Measurements from ENCODE around the gene PCGF1. TPM values are rescaled to one million over a fixed set of nuclear protein-coding genes. Genes with fewer than 3 reads are reported as not detected.

PCGF1 gene
- total and polyA plus RNA-seq, 9 of the 15 experiments (the other 6 are each of a cell fraction or from before 2014, with no cell fraction given): 20.3 to 45.7 (median 29.3) TPM

GRCh38 chr2:74481961-74482800 lies 25.3 kb downstream of the PCGF1 start (continued):
- TF ChIP-seq SMAD3 (CRISPR knock-in tag; conservative IDR thresholded peaks at IDR 0.05) (no peak), SIN3A (IDR thresholded peaks at IDR 0.05; ENCODE audit: borderline replicate concordance in 2 of 2, control insufficient read depth in 1 of 2, low read depth in 2 of 2, low read length in 2 of 2) (peak; percentile 8 to 74; a peak in 1 of 4 replicates), RBBP5 (IDR thresholded peaks at IDR 0.05; ENCODE audit: borderline replicate concordance, insufficient read depth, low read length, poor library complexity, severe bottlenecking) (peak; percentile 86), RB1 (IDR thresholded peaks at IDR 0.05; ENCODE audit: low read depth) (peak; percentile 51), ZNF146 (CRISPR knock-in tag; IDR thresholded peaks at IDR 0.05; ENCODE audit: unreplicated experiment) (peak; percentile 13), E2F6 (IDR thresholded peaks at IDR 0.05; ENCODE audit: borderline replicate concordance in 1 of 2, extremely low read depth in 1 of 2, insufficient read depth in 1 of 2, insufficient read length in 1 of 2, low read depth in 1 of 2, low read length in 1 of 2, poor library complexity in 1 of 2, severe bottlenecking in 1 of 2) (peak; percentile 56 to 84), TRIM24 (IDR thresholded peaks at IDR 0.05) (0 out of 4 replicates have a peak, but pooled peaks of 1 of the 2 experiments have one; percentile 42), KDM4B (IDR thresholded peaks at IDR 0.05; ENCODE audit: borderline replicate concordance in 2 of 2, low read depth in 1 of 2) (0 out of 4 replicates have a peak, but pooled peaks of 1 of the 2 experiments have one; percentile 22), NRF1 (conservative IDR thresholded peaks at IDR 0.05 in 1 of 2, IDR thresholded peaks at IDR 0.05 in 1 of 2) (peak in 1 of 2 experiments; percentile 46; a peak in 2 of 4 replicates), EHMT2 (IDR thresholded peaks at IDR 0.05) (no peak), SRF (CRISPR knock-in tag; IDR thresholded peaks at IDR 0.05) (0 out of 4 replicates have a peak, but pooled peaks of 1 of the 2 experiments have one; percentile 19), U2AF1 (optimal IDR thresholded peaks at IDR 0.05; ENCODE audit: low read depth, low read length) (peak; percentile 12), TCF3 (CRISPR knock-in tag; IDR thresholded peaks at IDR 0.05) (no peak), NR3C1 (CRISPR knock-in tag; IDR thresholded peaks at IDR 0.05) (no peak), NR1H2 (CRISPR knock-in tag; IDR thresholded peaks at IDR 0.05) (0 out of 2 replicates have a peak, but pooled peaks have one; percentile 24), ZNF436 (CRISPR knock-in tag; IDR thresholded peaks at IDR 0.05) (no peak), HNRNPLL (IDR thresholded peaks at IDR 0.05; ENCODE audit: low read depth, low read length, poor library complexity, severe bottlenecking) (peak; percentile 35), FOXA3 (CRISPR knock-in tag; conservative IDR thresholded peaks at IDR 0.05 in 1 of 2, IDR thresholded peaks at IDR 0.05 in 1 of 2) (peak in 1 of 2 experiments; percentile 5; a peak in 1 of 4 replicates), SMAD1 (IDR thresholded peaks at IDR 0.05; ENCODE audit: low read depth, low read length, partially characterized antibody) (no peak), MCM5 (IDR thresholded peaks at IDR 0.05; ENCODE audit: low read depth) (no peak), CTBP1 (IDR thresholded peaks at IDR 0.05; ENCODE audit: borderline replicate concordance) (peak; percentile 11), ZNF224 (CRISPR knock-in tag; IDR thresholded peaks at IDR 0.05) (peak; percentile 57; the same call in 1 of the 2 replicates), CHD1 (IDR thresholded peaks at IDR 0.05; ENCODE audit: low read length) (peak; percentile 79), SETDB1 (IDR thresholded peaks at IDR 0.05; ENCODE audit: low read length) (no peak)
- TF ChIP-seq, protein P1, sequence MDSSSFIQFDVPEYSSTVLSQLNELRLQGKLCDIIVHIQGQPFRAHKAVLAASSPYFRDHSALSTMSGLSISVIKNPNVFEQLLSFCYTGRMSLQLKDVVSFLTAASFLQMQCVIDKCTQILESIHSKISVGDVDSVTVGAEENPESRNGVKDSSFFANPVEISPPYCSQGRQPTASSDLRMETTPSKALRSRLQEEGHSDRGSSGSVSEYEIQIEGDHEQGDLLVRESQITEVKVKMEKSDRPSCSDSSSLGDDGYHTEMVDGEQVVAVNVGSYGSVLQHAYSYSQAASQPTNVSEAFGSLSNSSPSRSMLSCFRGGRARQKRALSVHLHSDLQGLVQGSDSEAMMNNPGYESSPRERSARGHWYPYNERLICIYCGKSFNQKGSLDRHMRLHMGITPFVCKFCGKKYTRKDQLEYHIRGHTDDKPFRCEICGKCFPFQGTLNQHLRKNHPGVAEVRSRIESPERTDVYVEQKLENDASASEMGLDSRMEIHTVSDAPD (CRISPR knock-in tag; IDR thresholded peaks at IDR 0.05): no peak

Measured in K562 (cell line).